Measurements from ENCODE around the gene ARHGEF2. TPM values are rescaled to one million over a fixed set of nuclear protein-coding genes. Genes with fewer than 3 reads are reported as not detected.
A peak's percentile ranks its signal among the peaks of the same experiment; 100 is the strongest.

ARHGEF2 gene
- total and polyA plus RNA-seq, 9 of the 15 experiments (the other 6 are each of a cell fraction or from before 2014, with no cell fraction given): 7.1 to 162 (median 62.2) TPM

- Histone ChIP-seq H3K27me3 (ENCODE audit: control insufficient read depth in 2 of 2, insufficient read depth in 2 of 2, low read length in 2 of 2) (no peaks in the 10 kb centered on the region), H3K9ac (ENCODE audit: insufficient read depth in 1 of 2, low read depth in 2 of 2, low read length in 2 of 2) (no peak overlapping the region), H3K4me1 (replicated peaks in 1 of 2; ENCODE audit: control insufficient read depth in 2 of 2, insufficient read depth in 2 of 2, low read length in 2 of 2) (peaks cover 11% of the 10 kb centered on the region in 2 experiments; a peak in 4 of 5 replicates), H3K9me3 (replicated peaks; ENCODE audit: control insufficient read depth, insufficient read depth, low read depth, low read length) (no peaks in the 10 kb centered on the region), H2AFZ (ENCODE audit: low read depth, low read length) (peak overlapping the region; percentile 34), H3K79me2 (ENCODE audit: control insufficient read depth, insufficient read depth, low read length) (peaks cover 26% of the 10 kb centered on the region), H3K27ac (ENCODE audit: extremely low read depth, low read depth, low read length) (no peak overlapping the region), H3K9me1 (ENCODE audit: control insufficient read depth, insufficient read depth, low read length) (no peaks in the 10 kb centered on the region), H3K36me3 (ENCODE audit: control insufficient read depth, insufficient read depth, low read length) (peaks cover 27% of the 10 kb centered on the region; the same call in 2 of the 3 replicates), H4K20me1 (replicated peaks; ENCODE audit: control insufficient read depth, insufficient read depth, low read length) (no peaks in the 10 kb centered on the region), H3K4me2 (ENCODE audit: insufficient read depth, low read length) (no peak overlapping the region), H3K4me3 (no peak overlapping the region)
- FAIRE-seq: no peak
- POLR2A ChIA-PET: interaction anchor here (0.8 to 1.6 kb wide), 5 partner anchors 8 to 88 kb away, joined by 3 to 10 read pairs (median 3); partner anchors contain the start of gene KHDC4
- intact Hi-C loops (cut with micrococcal nuclease): no loop called here
- no TSS peak for BruUV-seq (replicated peaks)
- CTCF ChIA-PET (ENCODE audit: low intra/inter-chr PET ratio): no interaction called here
- 85% methylated on average over 2 of the region's 2 CpGs for WGBS (ENCODE audit: insufficient coverage, low coverage, missing lambda C conversion rate)
- TF ChIP-seq EZH2 (IDR thresholded peaks at IDR 0.05; ENCODE audit: borderline replicate concordance, low read depth, low read length) (no peak), PKNOX1 (IDR thresholded peaks at IDR 0.05) (no peak), MIER1 (IDR thresholded peaks at IDR 0.05; ENCODE audit: low read depth) (no peak), ZNF324 (CRISPR knock-in tag; IDR thresholded peaks at IDR 0.05) (no peak), RBM25 (IDR thresholded peaks at IDR 0.05; ENCODE audit: low read depth, low read length, severe bottlenecking) (peak; percentile 74), TFAP4 (CRISPR knock-in tag; IDR thresholded peaks at IDR 0.05; ENCODE audit: borderline replicate concordance) (no peak)
- ATAC-seq: no peak
- no peak for DNase-seq (ENCODE audit: extremely low read depth in 1 of 4, low spot score in 3 of 4)
- in situ Hi-C loops (cut with MboI): no loop called here
These were observed 43.6 kb upstream of the ARHGEF2 start for GRCh38 chr1:156021954-156022353.

Data from K562 (cell line).